ENCODE data around the gene SEC22B. TPM values are rescaled to one million over a fixed set of nuclear protein-coding genes. Genes with fewer than 3 reads are reported as not detected.
"Not testable (repeated sequence)": the region's sequence is repeated elsewhere in the genome, so short reads cannot be mapped to it uniquely, and the experiment has no call there.

Gene SEC22B
- total RNA-seq, 2 experiments from 2014 or later, result 23.0 TPM

GRCh38 chr1:120109656-120110055 lies 66.7 kb downstream of the SEC22B start:
- not testable (repeated sequence) for H3K9me3 Mint-ChIP-seq, H3K27ac Mint-ChIP-seq, H3K27me3 Mint-ChIP-seq, DNase-seq, H3K4me1 Mint-ChIP-seq, H3K36me3 Mint-ChIP-seq, H3K4me3 Mint-ChIP-seq

- not testable (repeated sequence) for H3K4me3 Mint-ChIP-seq, H3K36me3 Mint-ChIP-seq, H3K27ac Mint-ChIP-seq, H3K9me3 Mint-ChIP-seq, DNase-seq, H3K4me1 Mint-ChIP-seq, H3K27me3 Mint-ChIP-seq
Observed at GRCh38 chr1:120109180-120109579, 67.1 kb downstream of the SEC22B start.

- H3K36me3 Mint-ChIP-seq, H3K4me3 Mint-ChIP-seq, DNase-seq, H3K4me1 Mint-ChIP-seq, H3K9me3 Mint-ChIP-seq, H3K27ac Mint-ChIP-seq, H3K27me3 Mint-ChIP-seq: not testable (repeated sequence)
Observed at GRCh38 chr1:120105288-120105687, 71.0 kb downstream of the SEC22B start.

GRCh38 chr1:120103768-120104167 lies 72.6 kb downstream of the SEC22B start:
- not testable (repeated sequence) for DNase-seq, H3K27ac Mint-ChIP-seq, H3K36me3 Mint-ChIP-seq, H3K9me3 Mint-ChIP-seq, H3K4me3 Mint-ChIP-seq, H3K27me3 Mint-ChIP-seq
- peaks cover 13% of the 10 kb centered on the region for H3K4me1 Mint-ChIP-seq

GRCh38 chr1:120101593-120101992 lies 74.7 kb downstream of the SEC22B start:
- DNase-seq, H3K4me3 Mint-ChIP-seq, H3K36me3 Mint-ChIP-seq, H3K27ac Mint-ChIP-seq, H3K9me3 Mint-ChIP-seq, H3K27me3 Mint-ChIP-seq: not testable (repeated sequence)
- peaks cover 14% of the 10 kb centered on the region for H3K4me1 Mint-ChIP-seq

Other genes starting within 250 kb of the SEC22B start
- 10 to 100 TPM; 39.5 to 46.2 TPM for gene NOTCH2, start 106.9 kb downstream of the SEC22B start, total RNA-seq
- gene NBPF8, start 238.5 kb upstream of the SEC22B start, total RNA-seq, result 10 to 100 TPM; 16.6 to 17.9 TPM

Data from activated naive CD8-positive, alpha-beta T cell treated with anti-CD3 and anti-CD28 coated beads for 36 hours (primary cell).